Hematopoietic multipotent progenitor cell treated with erythropoietin and hydrocortisone succinate and interleukin-3 and kit ligand, for 8 days (in vitro differentiated cells): ENCODE measurements around the gene RADIL.
A peak's percentile ranks its signal among the peaks of the same experiment; 100 is the strongest.

Experiments
- DNase-seq: peaks from one replicate; pipeline ENCODE4 v3.0.0-alpha.2; 2015

RADIL gene

DNA sequence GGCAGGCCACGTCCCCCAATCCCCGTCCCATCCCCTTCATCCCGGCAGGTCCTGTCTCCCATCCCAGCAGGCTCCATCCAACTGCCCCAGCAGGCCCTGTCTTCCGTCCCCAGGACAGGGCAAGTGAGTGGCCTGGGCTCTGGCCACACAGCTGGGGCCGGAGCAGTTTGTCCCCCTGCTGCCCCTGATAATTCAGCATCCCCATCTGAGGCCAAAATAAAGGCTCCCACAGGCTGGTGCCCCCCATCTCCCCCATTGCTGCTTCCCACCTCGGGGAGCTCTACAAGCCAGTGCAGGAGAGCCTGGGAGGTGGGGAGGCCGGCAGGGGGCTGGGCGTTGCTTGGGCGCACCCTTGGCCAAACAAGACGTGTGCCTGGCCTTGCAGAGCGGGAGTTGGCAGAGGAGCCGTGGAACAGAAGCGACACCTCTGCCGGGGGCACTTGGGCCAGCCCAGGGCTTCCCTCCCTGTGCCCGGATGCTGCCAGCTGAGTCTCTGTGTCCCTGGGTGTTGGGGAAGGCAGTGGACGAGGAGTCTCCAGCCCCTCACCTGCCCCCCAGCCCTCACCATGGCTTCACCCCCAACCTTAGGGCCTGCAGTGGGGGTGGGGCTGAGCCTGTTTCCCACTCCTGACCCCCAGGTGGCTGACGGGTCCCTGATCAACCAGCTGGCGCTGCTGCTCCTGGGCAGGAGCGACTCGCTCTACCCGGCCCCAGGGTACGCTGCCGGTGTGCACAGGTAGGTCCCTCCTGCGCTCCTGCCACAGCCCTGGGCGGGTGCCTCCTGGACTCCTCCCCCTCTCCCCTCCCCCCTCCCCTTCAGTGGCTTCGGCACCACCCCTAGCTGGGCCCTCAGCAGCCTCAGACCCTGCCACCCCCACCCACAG is 94.1 kb downstream of the RADIL start:
- no peak for DNase-seq

DNA sequence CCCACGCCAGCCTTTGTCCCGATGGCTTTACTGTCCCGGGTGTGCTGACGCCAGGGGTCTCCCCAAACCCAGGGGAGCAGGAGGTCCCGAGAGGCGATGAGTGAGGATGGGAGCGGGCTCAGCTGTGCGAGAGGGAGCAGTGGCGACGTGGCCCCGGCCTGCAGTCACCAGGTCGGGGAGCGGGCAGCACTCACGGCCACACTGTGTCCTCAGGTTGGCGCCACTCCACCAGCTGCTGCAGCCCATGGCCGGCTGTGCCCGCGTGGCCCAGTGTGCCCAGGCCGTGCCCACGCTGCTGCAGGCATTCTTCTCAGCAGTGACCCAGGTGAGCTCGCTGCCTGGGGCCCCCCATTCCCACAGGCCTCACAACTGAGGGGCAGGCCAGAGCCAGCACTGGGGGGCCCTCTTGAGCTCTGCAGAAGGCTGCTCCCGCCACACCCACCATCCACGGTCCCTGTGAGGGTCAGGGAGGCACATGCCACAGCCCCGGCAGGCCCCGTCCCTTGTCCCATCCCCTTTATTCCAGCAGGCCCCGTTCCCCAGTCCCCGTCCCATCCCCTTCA is 94.8 kb downstream of the RADIL start:
- DNase-seq: no peak

DNA sequence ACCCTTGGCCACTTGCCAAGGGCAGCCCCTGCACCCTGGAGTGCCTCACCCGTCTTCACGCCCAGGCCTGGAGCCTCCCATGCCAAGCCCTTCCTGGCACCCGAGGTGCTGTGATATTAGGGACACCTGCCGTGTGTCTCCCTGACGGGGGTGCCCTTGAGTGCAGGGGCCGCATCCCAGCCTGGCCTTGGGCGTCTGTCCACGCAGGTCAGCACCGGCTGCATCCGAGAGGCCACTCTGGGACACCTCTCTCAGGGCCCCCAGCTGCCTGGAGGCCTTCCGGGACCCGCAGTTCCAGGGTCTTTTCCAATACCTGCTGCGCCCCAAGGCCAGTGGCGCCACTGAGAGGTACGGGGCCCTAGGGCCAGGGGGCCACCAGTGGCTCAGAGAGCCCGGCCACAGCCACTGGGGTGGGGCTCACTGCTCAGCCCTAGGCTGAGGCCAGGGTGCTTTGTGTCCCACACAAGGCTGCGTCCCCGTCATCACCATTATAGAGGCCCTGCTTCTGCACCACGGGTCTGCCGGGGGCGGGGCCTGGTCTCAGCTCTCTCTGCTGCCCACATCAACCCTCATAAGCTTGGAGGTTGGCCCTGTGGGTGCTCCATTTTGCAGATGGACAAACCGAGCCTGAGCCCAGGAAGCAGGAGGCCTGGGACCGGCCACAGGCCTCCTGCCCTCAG is 95.4 kb downstream of the RADIL start:
- no peak for DNase-seq

DNA sequence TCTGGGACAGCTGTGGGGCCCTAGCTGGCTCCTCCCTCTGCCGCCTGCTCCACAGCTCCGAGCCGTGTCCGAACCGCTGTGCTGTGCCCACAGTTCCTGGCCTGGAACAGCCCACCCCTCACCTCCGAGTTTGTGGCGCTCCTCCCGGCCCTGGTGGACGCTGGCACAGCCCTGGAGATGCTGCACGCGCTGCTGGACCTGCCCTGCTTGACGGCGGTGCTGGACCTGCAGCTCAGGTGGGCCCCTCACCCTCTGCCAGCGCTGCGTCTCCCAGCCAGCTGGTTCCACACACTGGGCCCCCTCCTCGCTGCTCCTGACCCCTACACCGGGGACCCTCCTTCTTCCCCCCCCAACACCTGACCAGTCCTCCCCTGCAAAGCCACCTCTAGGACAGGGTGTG is 96.0 kb downstream of the RADIL start:
- DNase-seq: no peak

DNA sequence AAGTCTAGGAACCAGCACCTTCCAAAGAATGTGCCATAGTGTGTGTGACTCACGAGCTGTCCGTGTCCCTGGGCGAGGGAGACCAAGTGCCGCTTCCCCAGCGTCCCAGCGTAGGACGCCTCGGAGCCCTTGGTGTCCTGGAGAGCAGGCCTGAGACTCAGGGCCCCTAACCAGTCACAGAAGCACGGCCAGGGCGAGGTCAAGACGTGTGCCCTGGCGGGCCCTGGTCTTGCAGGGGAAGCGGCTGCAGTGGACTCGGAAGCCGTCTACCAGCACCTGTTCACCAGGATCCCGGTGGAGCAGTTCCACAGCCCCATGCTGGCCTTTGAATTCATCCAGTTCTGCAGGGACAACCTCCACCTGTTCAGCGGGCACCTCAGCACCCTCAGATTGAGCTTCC is 97.5 kb downstream of the RADIL start:
- no peak for DNase-seq

DNA sequence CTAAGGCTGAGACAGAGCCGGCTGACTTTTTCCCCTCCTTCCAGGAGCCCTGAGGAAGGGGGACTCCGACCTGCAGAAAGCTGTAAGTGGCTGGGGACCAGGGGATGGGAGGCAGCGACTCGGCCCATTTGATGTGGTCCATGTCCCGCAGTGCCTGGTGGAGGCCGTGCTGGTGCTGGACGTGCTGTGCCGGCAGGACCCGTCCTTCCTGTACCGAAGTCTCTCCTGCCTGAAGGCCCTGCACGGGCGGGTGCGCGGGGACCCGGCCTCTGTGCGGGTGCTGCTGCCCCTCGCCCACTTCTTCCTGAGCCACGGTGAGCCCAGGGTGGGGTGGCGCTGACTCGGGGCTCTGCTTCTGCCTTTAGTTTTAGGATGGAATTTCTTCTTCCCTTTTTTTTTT is 98.1 kb downstream of the RADIL start:
- no peak for DNase-seq

DNA sequence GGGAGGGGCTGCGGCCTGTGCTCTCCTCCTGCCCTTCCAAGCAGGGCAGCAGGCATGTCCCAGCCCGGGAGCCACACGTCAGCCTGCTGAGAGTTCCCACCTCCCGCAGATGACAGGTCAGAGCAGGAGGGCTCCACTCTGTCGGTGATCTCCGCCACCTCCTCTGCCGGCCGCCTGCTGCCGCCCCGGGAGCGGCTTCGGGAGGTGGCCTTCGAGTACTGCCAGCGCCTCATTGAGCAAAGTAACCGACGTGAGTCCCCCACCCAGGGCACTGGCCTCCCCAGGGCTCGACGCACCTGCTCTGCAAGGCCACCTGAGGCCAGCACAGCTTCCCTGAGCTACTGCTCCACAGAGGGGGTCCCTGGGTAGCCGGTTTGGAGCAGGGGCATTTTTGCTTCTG is 98.7 kb downstream of the RADIL start:
- DNase-seq: no peak

DNA sequence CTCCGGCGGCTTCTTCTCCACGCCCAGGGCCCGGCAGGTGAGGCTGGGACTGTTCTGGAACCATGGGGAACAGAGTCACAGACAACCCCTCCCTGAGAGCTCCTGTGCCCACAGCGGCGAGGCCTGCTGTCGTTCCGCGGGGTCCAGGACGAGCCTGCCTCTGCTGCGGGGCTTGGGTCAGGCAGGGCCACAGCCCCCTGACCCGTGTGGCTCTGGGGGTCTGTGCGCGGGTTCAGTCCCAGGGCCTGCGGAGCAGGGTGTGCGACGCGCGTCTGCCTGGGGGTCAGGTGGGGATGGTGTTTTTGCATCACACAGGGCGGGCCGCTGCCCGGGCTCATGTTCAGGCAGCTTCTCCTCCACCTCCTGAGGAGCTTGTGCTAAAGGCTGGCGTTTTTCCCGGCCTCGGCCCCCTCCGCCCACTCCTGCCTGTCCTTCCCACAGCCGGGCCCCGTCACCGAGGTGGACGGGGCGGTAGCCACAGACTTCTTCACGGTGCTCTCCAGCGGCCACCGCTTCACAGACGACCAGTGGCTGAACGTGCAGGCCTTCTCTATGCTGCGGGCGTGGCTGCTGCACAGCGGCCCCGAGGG is 99.7 kb downstream of the RADIL start:
- no peak for DNase-seq

DNA sequence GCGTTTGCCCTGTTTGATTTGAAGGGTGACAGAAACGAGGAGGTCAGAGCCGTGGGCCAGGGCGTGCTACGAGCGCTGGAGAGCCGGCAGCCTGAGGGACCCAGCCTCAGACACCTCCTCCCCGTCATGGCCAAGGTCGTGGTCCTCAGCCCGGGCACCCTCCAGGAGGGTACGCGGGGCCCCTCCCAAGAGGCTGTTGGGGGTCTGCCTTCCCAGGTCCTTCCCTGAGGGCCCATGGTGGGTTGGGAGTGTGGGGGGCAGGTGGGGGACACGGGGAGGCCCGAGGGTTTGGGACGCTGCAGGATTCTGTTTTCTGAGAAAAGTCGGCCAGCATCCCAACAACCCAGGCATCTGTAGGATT is 100.2 kb downstream of the RADIL start:
- no peak for DNase-seq

DNA sequence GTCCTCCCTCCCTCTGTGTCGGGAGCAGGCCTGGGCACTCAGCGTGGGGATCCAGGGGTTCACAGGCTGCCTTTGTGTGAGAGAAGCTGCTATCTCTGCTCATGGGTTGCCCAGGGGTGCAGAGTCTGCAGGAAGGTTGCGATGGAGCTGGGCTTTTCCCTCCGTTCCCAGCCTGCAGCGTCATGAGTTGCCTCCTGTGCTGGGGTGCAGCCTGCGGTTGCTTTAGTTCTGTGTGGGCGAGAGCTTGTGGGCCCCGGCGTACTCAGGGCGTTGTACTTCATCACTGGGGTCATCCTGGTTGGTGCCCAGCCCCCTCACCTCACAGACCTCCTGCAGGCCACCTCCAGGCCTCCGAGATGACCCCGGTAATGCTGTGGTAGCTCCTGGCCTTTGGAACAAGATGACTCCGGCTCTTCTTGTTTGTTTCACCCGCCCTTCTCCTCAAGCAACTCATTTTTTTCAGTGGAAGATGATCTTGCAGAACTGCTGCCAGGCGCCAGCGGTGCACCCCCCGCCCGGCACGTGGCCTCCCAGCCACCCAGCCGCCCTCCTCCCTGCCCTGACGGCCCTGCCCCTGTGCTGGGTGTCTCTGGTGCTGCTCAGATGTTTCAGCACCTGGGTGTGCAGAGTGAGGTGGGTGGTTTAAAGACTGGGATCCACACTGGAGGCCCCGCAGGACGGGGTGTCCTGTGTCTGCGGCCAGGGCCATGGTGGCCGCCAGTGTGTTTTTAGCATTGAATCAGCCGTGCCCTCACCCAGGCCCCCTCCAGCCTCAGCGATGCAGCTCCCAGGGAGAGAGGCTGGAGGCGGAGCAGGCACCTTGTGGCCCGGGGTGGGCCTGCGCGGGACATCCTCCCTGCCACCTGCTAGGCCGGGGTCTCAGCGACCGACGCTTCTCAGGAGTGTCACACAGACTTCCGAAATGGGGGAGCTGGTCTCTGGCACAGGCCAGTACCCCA is 100.9 kb downstream of the RADIL start:
- no peak for DNase-seq

DNA sequence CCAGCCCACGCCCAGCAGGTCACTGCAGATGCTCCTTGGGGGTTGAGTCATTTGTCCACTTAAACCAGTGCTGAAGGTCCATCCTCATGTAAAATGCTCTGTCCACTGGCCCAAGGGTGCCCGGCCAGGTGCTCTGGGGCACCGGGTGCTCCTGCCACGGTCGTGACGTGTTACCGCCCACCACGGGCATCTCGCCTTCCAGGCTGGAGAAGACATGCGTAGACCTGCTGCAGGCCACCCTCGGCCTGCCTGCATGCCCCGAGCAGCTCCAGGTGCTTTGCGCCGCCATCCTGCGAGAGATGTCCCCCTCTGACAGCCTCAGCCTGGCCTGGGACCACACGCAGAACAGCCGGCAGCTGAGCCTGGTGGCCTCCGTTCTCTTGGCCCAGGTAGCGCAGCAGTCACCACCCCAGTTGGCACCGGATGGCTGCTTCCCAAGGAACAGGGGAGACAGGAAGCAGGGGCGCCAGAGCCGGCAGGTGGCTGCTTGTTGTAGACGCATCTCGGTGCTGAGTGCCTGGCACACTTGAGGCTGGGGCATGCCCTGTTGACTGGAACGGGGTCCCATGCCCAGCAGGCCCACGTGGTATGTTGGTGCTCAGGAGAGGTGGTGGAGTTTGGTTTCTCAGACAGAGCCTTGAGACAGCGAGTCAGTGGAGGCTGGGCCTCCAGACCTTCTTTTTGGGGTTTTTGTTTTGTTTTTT is 102.0 kb downstream of the RADIL start:
- no peak for DNase-seq

DNA sequence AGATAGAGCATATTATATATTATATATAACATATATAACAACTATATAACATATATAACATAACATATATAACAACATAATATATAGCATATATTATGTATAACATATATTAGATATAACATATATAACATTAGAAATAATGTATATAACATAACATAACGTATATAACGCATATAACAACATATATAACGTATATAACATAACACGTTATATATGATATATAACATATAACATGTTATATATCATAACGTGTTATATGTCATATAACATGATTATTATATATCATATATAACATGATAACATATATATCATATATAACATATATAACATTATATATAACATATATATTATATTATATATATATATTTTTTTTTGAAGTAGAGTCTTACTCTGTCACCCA is 104.4 kb downstream of the RADIL start:
- no peak for DNase-seq

DNA sequence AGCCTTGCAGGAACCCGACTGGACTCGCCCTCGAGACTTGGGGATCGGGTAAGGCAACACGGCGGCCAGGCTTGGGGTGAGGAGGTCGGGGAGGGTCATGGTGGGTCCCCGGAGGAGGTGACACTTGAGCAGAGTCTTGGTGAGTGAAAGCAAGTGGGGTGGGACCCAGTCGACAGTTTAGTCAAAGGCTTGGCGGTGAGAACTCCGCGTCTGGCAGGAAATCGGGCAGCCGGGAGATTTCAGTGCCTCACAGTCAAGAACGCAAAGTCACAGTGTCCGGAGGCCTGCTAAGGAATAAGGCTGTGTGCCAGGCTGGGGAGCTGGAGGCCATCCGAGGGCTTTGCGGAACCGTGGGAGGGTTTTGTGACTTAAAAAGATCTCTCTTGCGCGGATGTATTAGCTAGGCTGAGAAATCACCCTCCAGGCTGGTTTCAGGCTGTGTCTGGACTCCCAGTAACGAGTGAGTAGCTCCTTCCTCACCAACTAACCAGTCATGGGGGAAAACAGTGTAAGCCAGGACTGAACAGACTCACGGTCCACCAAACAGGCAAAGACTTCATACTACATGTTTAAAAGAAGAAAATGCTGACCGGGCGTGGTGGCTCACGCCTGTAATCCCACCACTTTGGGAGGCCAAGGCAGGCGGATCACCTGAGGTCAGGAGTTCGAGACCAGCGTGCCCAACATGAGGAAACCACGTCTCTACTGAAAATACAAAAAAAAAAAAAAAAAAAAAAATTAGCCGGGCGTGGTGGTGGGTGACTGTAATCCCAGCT is 107.5 kb downstream of the RADIL start:
- peak; percentile 56 for DNase-seq

DNA sequence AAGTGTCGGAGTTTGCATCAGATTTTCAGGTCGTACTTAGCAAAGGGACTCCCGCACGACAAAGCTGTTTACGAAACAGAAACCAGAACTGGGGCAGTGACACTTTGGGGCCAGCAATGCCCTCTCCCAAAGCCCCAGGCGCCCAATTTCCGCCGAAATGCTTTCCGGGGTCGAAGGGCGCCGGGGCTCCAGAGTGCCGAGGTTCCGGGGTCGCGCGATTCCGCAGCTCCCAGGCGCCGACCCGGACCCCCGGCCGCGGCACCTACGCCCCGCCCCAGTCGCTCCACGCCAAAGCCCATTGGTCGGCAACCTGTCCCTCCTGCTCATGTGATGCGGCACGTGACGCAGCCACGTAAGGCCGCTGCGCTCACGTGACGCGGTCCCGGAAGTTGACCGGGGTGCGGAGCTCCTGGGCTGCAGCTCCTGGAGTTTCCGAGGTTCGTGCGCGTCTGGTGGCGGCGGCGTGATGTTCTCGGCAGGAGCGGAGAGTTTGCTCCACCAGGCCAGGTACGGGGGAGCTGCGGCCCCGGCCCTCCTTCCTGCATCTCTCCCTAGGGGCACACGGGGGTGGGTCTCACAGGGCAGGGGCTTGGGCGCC is 108.2 kb downstream of the RADIL start, which contains the start of gene AP5Z1:
TSS of gene AP5Z1 (plus strand) at position 374 of the 598 bp plus-strand sequence. CDS start at position 467, 93 bp downstream.
- peak; percentile 95 for DNase-seq

DNA sequence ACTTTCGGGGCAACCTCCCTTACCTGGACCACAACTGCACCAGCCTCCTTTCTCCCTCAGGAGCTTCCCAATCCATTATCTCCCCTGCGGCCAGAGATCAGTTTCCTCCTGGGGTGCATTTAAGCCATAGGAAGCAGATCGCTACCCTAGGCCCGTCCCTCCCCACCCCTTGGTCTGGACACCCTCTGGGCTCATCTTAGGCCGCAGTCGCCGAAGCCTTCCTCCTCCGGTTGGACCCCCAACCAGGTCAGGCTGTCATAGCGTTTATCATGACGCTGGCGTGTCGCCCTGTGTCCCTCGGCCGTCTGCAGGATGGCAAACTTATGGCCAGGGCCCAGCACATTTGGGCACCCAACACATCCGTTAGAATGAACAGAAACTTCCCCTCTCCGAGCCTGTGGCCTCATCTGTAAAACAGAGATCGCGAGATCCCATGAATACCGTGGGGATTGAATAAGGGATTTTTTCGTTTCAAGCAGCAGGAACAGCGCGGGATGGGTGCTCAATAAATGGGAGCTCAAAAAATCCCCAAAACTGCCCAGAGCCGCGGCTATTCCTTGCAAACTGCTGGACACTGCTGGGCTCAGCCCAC is 108.8 kb downstream of the RADIL start:
- DNase-seq: no peak

DNA sequence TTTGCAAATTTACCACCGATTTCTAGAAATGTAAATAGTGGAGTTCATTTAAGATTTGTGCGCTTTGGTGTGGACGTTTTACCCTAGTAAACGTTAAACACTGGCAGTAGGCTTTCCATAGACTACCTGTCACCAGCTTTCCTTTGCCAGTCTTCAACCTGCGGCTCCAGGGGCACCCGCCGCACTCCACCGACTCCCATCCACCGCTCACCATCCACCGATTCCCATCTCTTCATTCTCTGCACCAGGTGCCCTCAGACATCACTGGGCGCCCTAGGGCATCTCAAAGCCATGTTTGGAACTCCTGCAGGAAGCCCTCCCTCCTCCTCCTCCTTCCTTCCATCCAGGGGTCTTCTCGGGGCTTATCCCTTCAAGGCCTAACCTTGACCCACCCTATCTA is 109.5 kb downstream of the RADIL start:
- DNase-seq: no peak

DNA sequence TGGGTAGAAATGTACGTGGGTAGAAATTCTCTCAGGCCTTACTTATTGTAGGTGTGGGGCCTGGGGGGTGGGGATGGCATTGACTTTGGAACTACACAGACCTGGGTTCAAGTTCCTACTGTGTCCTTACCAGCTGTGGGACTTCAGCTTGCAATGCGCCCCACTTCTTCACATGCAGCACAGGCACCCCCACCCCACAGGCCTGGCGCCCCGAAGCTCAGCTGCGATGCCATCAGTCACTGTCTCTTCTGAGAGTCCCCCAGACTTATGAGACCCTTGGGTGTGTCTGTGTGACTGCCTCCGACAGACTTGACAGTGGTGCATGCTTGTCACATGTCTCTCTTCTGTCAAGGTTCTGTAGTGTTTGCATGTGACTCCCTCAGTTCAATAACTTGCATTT is 111.2 kb downstream of the RADIL start:
- no peak for DNase-seq

DNA sequence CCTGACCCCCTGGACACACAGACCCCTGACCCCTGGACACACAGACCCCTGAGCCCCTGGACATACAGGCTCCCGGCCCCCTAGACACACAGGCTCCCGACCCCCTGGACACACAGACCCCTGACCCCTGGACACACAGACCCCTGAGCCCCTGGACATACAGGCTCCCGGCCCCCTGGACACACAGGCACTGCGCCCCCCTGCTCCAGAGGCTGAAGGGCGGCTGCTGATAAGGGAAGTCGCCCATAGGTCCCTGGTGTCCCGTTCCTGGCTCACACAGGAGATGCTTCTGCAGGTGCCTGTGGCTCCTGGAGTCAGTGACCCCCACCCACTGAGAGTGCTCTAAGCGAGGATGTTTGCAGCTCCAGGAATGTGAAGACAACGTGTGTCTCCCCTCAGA is 111.8 kb downstream of the RADIL start:
- no peak for DNase-seq

DNA sequence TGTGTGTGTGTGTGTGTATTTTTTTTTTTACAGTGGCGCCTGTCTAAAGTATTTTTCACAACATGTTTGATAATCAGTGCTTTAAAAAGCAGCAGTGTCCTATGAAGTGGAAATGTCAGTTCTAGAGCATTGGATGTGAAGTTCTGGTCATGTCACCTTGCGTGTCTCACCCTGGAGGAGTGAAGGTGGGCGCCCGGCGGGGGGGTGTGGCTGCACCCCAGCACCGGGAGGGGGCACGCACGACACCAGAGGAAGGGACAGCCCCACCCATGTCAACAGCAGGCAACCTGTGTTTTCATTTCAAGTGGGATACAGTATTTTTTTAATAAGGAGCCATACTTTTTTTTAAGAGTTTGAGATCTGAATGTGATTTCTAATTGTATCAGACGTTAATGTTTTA is 112.6 kb downstream of the RADIL start:
- no peak for DNase-seq

DNA sequence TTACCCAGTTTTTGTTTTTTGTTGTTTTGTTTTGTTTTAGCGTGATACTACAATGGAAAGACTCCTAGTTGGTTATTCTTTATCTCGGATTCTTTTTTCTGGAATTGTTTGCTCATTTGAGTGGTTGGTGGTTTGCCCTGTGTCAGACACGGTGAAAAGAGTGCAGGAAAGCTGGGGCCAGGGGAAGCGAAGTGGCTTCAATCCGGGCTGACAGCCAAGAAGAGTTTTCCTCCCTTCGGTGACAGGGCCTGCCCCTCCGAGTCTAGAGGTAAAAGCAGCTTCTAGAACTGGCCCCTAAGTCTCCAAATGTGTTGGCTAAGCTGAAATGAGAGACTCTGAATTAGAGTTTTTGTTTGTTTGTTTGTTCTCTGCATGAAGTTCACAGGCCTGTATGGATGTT is 113.8 kb downstream of the RADIL start:
- DNase-seq: no peak
